ENCODE results near the gene CCL2.

CCL2 gene

DNA sequence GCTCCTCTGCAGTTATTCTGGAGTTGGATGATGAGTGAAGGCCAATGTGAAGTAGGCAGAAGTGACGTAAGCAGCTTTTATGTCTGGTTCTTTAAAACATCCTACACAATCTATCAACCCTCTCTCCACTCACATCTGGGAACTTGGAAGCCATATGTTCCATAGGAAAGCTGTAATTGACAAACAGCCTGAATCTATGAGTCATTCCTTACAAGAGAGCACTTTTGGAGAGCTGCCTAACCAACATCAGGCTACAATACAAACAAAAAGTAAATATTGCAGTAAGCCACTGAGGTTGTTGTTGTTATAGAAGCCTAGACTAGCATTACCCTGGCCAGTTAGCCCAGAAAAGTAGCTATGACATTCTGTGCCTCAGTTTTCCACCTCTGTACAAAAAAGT, 20.8 kb downstream of the CCL2 start:
- DNase-seq: no peak

DNA sequence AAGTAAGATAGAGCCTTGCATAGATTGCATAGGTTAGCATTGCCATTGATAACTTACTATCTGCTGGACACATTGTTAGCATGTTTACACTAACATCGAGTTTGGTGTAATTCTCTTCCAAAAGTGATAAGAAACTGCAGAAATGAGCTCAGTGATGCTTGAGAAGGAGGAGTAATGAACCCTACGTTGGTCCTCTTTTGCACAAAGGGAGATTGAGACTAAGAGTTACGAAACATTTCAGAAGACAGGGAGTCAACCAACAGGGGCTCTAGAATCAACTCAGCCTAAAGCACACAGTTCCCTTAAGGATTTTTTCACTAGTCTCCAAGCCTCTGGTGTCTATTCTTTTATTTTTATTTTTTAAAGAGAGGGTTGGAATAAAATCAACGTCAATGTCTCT, 21.7 kb downstream of the CCL2 start:
- no peak for DNase-seq

DNA sequence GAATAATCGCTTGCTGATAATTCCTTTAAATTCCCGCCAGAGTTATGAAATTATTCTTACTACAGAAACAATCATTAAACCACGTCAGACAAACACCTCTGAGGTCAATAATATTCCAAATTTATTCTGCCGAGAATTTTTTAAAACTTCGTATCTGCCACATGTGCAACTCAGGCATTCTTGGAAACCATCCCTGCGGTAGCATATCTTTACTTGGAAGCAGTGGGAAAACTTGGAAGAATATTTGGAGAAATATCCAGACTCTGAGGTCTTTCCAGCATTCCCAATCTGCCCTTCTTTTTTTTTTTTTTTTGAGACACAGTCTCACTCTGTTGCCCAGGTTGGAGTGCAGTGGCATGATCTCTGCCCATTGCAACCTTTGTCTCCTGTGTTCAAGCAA, 28.5 kb downstream of the CCL2 start:
- no peak for DNase-seq

DNA sequence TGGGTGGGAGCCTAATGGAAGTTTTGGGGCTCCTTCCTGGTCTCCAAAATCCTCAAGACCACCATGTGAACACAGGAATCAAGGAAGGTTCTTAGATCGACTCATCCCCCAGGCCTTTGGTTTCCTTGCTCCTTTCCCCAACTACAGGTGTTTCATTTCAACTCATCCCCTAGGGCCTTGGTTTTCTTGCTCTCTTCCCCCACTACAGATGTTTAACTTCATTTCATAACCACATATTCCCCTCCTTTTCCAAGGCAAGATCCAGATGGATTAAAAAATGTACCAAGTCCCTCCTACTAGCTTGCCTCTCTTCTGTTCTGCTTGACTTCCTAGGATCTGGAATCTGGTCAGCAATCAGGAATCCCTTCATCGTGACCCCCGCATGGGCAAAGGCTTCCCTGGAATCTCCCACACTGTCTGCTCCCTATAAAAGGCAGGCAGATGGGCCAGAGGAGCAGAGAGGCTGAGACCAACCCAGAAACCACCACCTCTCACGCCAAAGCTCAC, 30.3 kb downstream of the CCL2 start, which contains the start of gene CCL11:
Gene CCL11 (plus strand): TSS at position 457 of the 507 bp plus-strand sequence. CDS start 67 bp downstream, outside the sequence.
- no peak for DNase-seq

DNA sequence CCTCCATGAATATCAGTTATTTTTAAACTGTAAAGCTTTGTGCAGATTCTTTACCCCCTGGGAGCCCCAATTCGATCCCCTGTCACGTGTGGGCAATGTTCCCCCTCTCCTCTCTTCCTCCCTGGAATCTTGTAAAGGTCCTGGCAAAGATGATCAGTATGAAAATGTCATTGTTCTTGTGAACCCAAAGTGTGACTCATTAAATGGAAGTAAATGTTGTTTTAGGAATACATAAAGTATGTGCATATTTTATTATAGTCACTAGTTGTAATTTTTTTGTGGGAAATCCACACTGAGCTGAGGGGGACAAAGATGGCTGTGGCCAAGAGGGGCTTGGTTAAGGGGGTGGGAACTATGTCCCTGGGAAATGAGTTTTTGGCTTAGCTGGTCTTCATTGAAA, 32.8 kb downstream of the CCL2 start:
- DNase-seq: no peak

DNA sequence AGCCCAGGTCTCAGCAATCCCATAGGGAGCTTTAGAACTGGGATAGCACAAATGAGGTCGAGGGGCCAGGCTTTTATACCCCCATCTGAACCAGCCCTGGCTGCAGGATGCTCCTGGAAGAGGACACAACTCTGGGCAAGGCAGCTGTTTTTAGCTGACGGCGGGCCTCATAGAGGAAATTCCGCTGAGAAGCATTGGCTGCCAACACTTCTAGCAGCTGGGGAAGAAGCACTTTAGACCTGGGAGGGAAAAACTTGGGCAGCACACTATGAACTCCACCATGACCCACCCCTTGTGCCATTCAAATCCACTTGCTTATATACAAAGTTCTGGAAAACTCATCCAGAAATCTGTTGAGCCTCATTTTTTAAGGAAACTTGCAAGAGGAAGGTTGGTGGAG, 35.5 kb downstream of the CCL2 start:
- no peak for DNase-seq

DNA sequence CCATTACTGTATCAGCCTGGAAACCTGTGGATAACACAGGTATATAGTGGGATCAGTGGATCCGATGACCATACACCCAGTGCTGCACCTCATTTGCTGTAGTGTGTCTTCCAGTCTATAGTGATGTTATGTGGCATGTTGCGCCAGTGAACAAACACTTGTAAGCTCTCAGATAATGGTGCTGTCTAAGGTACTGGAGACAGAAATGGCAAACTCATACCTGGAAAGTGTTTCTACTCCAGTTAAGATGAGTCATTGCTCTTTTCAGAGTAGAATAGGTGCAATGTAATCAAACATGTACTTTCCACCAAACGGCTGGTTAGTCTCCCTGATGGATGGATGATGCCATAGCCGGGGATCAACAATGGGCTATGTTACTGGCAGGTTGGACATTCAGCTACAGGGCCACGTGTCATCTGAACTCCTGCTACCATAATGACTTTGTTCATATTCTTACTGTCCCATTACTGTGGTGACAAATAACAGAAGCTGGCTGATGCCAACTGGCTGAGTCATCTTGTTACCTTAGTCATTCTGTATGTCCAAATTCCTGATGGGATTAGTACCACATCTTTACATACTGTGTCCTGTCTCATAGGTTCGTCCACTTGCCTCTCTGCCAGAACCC, 36.8 kb downstream of the CCL2 start:
- DNase-seq: no peak

DNA sequence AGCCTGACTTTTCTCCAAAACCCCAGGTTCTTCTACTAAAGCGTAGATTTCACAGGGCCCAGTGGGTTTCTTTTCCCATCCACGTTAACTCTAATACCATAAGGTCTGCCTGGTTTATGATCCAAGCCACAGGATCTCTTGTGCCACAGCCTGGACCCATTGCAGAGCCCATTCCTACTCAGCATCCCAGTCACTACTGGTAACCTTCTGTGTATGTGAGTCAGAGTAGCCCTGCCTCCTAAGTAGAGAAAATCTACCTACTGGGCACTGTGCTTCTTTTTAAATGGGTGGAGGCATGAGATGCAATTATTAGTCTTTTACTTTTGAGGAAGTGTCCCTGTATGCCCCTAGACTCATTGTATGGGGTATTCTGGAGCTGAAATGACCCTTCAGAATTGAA, 43.9 kb downstream of the CCL2 start:
- no peak for DNase-seq

DNA sequence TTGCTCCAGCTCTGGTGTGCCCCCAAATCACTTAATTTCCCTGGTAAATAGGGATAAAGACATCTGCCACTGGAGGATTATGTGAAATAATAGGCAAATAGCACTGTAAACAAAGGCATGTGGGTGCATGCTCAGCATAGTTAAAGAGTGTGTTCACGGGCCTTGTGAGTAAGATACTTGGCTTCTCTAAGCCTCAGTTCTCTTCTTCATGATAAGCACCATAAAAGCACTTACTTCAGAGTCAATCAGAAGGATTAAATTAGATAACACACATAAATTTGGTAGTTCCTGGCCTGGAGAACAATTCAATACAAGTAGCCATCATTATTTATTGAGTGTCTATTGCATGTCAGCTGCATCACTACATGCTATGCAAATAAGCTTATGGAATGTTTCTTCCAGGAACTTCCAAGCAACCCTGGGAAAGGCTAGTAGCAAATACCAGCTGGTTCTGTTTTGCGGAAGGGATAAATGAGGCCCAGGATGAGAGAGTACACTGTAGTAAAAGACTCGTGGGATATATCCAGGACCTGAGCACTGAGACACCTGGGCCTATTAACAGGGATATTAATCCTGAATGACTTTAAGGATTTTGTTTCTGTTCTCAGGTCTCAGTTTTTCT, 45.0 kb downstream of the CCL2 start:
- no peak for DNase-seq

DNA sequence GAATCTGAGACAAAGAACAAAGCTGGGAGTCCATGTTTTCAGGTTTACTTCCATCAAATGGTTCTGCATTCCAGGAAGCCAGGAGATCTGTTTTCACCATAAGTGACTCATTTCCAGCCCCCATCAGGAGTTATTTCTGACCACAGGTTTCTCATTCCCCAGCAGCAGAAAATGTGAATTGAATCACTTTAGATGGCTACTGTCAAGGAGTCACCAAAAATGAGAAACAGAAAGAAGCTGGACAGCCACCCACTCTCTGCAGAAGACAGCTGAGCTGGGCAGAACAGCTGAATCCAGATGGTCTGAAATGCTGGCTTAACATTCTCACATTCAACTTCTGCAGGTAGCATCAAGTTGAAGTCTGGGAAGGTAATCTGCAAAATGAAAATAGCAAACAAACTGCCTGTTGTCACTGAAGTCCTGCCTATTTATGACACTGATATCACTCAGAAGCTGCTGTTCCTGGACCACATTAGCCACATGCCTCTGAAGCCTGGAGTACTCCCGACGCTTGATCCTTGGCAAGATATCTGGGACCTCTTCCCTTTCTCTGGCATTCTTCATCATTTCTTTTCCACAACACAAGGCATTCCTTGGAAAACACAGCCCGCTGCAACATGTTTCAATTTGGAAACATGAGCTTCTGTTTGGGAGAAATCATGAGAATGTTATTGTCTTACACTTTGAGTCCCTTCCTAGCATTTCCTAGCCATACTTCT, 45.7 kb downstream of the CCL2 start:
- no peak for DNase-seq

DNA sequence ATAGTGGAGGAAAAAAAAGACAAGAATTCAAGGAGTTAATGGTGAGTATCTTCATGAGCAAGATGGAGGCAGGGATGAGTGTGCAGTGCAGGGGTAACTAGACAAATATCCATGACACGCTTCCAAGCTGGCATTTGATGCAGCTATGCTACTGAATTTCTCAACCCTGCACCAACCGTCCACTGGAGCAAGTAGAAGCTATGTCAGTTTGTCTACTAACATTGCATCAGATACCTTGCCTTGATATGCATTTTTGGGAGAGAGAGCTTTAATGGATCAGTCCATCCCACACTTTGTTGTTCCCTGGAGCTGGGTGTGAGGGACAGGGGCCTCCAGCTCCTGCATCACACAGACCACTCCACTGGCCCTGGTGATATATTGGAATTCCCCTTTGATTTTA, 46.9 kb downstream of the CCL2 start:
- DNase-seq: no peak

DNA sequence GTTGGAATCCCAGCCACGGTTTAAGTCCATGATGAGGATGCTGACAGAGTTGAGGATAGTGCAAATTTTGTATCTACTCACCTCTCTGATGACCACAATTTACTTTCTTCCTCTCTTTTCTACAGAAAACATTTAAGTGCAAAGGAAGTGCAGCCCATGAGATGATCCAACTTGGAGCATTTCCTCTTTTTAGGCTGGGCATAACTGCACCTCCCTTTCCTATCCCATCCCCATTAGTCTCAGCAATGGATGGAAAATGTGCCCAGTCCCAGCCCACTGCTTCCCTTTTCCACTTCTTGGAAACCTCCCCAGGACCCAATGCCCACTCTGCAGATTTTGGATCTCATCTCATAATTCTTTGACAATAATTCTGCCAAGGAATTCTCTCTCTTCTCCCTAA, 47.6 kb downstream of the CCL2 start:
- no peak for DNase-seq

DNA sequence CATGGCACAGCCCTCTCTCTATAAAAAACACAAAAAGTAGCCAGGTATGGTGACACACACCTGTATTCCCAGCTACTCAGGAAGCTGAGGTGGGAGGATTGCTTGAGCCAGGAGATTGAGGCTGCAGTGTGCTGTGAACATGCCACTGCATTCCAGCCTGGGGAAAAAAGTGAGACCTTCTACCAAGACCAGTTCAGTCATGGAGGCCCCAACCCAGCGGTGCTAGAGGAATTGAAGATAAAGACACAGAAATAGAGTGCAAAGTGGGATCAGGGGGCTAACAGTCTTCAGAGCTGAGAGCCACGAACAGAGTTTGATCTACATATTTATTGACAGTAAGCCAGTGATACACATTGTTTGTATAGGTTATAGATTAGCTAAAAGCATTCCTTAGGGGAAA, 48.5 kb downstream of the CCL2 start:
- DNase-seq: no peak

DNA sequence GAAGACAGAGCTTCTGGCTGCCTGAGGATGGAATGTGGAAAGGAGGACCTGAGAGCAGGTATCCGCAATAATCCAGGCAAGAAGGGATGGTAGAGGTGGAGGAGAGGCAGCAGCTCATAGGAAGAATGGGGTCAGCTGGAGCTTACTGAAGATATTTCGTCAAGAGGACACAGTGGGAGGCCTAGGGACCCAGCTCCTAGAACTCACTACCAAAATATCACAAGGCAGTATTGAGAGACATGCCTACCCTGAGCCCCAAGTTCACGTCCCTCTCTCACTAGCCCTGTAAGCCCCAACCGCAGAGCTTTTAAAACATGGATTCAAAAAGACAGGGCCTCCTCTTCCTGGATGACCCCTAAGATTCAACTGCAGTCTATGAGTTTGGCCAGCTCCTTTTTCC, 50.0 kb downstream of the CCL2 start:
- no peak for DNase-seq

DNA sequence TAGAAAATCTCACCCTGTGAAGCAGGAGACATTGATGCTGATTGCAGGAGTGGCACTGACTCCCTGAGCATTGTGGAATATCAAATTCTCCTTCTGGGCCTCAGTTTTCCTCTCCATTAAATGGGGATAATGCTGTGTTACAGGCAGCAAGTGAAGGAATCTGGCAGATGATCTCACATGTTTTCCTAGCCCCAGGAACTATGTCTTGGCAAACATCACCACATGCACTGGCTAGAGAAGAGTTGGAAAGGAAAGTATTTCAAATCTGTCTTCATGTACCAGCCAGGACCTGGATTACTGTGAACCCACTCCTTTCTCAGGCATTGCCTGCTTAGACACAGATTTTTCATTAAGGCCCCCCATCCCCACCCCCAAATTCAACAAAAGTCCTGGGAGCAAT, 50.5 kb downstream of the CCL2 start:
- no peak for DNase-seq

DNA sequence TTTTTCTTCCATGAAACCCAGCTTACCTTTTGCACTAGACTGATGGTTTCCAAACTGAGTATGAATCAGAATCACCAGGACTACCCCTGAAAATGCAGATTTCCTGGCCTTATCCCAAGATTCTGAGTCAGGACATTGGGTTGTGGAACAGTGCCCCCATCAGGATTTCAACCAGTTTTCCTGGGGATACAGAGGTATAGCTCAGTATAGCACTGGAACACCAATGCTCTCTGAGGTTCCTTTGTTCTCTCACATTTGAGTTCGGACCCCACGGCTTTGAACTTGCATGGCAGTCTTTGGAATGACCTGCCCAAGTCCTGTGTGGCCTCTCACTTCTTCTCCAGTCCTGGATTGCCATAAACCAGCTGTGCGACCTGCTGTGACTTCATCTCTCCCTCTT, 51.4 kb downstream of the CCL2 start:
- no peak for DNase-seq

Measured in activated CD4-positive, alpha-beta T cell treated with anti-CD3 and anti-CD28 coated beads, Interleukin-2, amount 50 U/mL, for 1 hour (primary cell).